ENCODE measurements around the gene KRTAP10-2. TPM values are rescaled to one million over a fixed set of nuclear protein-coding genes. Genes with fewer than 3 reads are reported as not detected.

KRTAP10-2 gene
- total and polyA plus RNA-seq, 2 experiments from 2014 or later, result 0.24 TPM; not detected in 1

- DNase-seq (ENCODE audit: low spot score) (no peak), ATAC-seq (no peak)
- Histone ChIP-seq H3F3A (replicated peaks; ENCODE audit: low read depth) (0 out of 2 replicates have a peak, but pooled peaks cover 2% of the 10 kb centered on the region), H3K36me3 (ENCODE audit: insufficient read depth) (no peaks in the 10 kb centered on the region), H3K4me1 (ENCODE audit: insufficient read depth) (peaks cover 28% of the 10 kb centered on the region), H3K4me3 (no peak overlapping the region), H3K79me2 (replicated peaks; ENCODE audit: insufficient read depth) (no peaks in the 10 kb centered on the region), H3K27ac (ENCODE audit: low read depth) (no peak overlapping the region), H3K4me2 (no peak overlapping the region), H3K27me3 (ENCODE audit: insufficient read depth) (no peaks in the 10 kb centered on the region), H4K20me1 (replicated peaks; ENCODE audit: insufficient read depth) (no peaks in the 10 kb centered on the region), H3K9me2 (ENCODE audit: insufficient read depth) (no peaks in the 10 kb centered on the region), H2AFZ (no peak overlapping the region)
- Mint-ChIP-seq H3K4me3 (no peak overlapping the region), H3K27me3 (ENCODE audit: insufficient read depth, low read depth, poor library complexity) (peaks cover 19% of the 10 kb centered on the region), H3K9me3 (peaks cover 4% of the 10 kb centered on the region), H3K4me1 (peaks cover 49% of the 10 kb centered on the region), H3K36me3 (ENCODE audit: low read depth) (peaks cover 7% of the 10 kb centered on the region), H3K27ac (no peak overlapping the region)
- no peak for TF ChIP-seq JUNB (IDR thresholded peaks at IDR 0.05; ENCODE audit: unreplicated experiment)
- TF ChIP-seq ZNF114 (CRISPR knock-in tag; IDR thresholded peaks at IDR 0.05), result no peak
- no peak for TF ChIP-seq REST (IDR thresholded peaks at IDR 0.05; ENCODE audit: unreplicated experiment)
- no peak for TF ChIP-seq STAT1 (IDR thresholded peaks at IDR 0.05; ENCODE audit: unreplicated experiment)
- no peak for TF ChIP-seq EZH2 (IDR thresholded peaks at IDR 0.05; ENCODE audit: low read depth, unreplicated experiment)
- TF ChIP-seq ZNF331 (CRISPR knock-in tag; IDR thresholded peaks at IDR 0.05; ENCODE audit: low read depth), result no peak
- TF ChIP-seq, protein P1, sequence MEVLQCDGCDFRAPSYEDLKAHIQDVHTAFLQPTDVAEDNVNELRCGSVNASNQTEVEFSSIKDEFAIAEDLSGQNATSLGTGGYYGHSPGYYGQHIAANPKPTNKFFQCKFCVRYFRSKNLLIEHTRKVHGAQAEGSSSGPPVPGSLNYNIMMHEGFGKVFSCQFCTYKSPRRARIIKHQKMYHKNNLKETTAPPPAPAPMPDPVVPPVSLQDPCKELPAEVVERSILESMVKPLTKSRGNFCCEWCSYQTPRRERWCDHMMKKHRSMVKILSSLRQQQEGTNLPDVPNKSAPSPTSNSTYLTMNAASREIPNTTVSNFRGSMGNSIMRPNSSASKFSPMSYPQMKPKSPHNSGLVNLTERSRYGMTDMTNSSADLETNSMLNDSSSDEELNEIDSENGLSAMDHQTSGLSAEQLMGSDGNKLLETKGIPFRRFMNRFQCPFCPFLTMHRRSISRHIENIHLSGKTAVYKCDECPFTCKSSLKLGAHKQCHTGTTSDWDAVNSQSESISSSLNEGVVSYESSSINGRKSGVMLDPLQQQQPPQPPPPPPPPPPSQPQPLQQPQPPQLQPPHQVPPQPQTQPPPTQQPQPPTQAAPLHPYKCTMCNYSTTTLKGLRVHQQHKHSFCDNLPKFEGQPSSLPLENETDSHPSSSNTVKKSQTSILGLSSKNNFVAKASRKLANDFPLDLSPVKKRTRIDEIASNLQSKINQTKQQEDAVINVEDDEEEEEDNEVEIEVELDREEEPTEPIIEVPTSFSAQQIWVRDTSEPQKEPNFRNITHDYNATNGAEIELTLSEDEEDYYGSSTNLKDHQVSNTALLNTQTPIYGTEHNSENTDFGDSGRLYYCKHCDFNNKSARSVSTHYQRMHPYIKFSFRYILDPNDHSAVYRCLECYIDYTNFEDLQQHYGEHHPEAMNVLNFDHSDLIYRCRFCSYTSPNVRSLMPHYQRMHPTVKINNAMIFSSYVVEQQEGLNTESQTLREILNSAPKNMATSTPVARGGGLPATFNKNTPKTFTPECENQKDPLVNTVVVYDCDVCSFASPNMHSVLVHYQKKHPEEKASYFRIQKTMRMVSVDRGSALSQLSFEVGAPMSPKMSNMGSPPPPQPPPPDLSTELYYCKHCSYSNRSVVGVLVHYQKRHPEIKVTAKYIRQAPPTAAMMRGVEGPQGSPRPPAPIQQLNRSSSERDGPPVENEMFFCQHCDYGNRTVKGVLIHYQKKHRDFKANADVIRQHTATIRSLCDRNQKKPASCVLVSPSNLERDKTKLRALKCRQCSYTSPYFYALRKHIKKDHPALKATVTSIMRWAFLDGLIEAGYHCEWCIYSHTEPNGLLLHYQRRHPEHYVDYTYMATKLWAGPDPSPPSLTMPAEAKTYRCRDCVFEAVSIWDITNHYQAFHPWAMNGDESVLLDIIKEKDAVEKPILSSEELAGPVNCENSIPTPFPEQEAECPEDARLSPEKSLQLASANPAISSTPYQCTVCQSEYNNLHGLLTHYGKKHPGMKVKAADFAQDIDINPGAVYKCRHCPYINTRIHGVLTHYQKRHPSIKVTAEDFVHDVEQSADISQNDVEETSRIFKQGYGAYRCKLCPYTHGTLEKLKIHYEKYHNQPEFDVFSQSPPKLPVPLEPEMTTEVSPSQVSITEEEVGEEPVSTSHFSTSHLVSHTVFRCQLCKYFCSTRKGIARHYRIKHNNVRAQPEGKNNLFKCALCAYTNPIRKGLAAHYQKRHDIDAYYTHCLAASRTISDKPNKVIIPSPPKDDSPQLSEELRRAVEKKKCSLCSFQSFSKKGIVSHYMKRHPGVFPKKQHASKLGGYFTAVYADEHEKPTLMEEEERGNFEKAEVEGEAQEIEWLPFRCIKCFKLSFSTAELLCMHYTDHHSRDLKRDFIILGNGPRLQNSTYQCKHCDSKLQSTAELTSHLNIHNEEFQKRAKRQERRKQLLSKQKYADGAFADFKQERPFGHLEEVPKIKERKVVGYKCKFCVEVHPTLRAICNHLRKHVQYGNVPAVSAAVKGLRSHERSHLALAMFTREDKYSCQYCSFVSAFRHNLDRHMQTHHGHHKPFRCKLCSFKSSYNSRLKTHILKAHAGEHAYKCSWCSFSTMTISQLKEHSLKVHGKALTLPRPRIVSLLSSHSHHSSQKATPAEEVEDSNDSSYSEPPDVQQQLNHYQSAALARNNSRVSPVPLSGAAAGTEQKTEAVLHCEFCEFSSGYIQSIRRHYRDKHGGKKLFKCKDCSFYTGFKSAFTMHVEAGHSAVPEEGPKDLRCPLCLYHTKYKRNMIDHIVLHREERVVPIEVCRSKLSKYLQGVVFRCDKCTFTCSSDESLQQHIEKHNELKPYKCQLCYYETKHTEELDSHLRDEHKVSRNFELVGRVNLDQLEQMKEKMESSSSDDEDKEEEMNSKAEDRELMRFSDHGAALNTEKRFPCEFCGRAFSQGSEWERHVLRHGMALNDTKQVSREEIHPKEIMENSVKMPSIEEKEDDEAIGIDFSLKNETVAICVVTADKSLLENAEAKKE (CRISPR knock-in tag; IDR thresholded peaks at IDR 0.05), result no peak
- TF ChIP-seq, protein P2, sequence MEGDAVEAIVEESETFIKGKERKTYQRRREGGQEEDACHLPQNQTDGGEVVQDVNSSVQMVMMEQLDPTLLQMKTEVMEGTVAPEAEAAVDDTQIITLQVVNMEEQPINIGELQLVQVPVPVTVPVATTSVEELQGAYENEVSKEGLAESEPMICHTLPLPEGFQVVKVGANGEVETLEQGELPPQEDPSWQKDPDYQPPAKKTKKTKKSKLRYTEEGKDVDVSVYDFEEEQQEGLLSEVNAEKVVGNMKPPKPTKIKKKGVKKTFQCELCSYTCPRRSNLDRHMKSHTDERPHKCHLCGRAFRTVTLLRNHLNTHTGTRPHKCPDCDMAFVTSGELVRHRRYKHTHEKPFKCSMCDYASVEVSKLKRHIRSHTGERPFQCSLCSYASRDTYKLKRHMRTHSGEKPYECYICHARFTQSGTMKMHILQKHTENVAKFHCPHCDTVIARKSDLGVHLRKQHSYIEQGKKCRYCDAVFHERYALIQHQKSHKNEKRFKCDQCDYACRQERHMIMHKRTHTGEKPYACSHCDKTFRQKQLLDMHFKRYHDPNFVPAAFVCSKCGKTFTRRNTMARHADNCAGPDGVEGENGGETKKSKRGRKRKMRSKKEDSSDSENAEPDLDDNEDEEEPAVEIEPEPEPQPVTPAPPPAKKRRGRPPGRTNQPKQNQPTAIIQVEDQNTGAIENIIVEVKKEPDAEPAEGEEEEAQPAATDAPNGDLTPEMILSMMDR (conservative IDR thresholded peaks at IDR 0.05; ENCODE audit: low read depth in 2 of 2), result no peak
- no peak for TF ChIP-seq NANOG (IDR thresholded peaks at IDR 0.05; ENCODE audit: borderline replicate concordance)
These were observed 831 bp upstream of the KRTAP10-2 start for GRCh38 chr21:44552136-44552535.

Data from GM23338 (cell line).